H1 (cell line): ENCODE measurements around the gene TTC28. TPM values are rescaled to one million over a fixed set of nuclear protein-coding genes. Genes with fewer than 3 reads are reported as not detected.

ENCODE experiments used
- CTCF ChIA-PET: fragments of 300-600 bp; sonication (Branson Sonifier 250); formaldehyde crosslinking; loops from one replicate; lab custom pipeline; 2021; ENCODE audit not compliant: partially characterized antibody; lab: Charles Lee
- POLR2A ChIA-PET: fragments of 300-600 bp; sonication (Branson Sonifier 250); formaldehyde crosslinking; loops from one replicate; lab custom pipeline; 2021; ENCODE audit warnings: inconsistent platforms; ENCODE audit not compliant: partially characterized antibody; lab: Charles Lee
- DNase-seq, 2 experiments: peaks; one replicate each; pipeline versions ENCODE4 v3.0.0 to v3.0.0-alpha.2; 2010 to 2022; ENCODE audit warnings: low spot score in 2 of 2, low read depth in 1 of 2, mixed read lengths in 1 of 2
- FAIRE-seq: peaks from 2 replicates; lab custom pipeline; 2011; peaks lifted over from hg19 to GRCh38; lab: Jason Lieb, UNC
- H2AFZ ChIP-seq: 2 replicates; pipeline ENCODE4 v1.8.1; 2012; ENCODE audit warnings: low read length, inconsistent platforms
- H2AK5ac ChIP-seq: 2 replicates; pipeline ENCODE4 v1.6.1; 2013; ENCODE audit warnings: low read depth, low read length
- H2BK120ac ChIP-seq: replicated peaks from 2 replicates; pipeline ENCODE3; 2013; ENCODE audit warnings: low read depth, low read length, inconsistent platforms
- H2BK12ac ChIP-seq: 2 replicates; pipeline ENCODE4 v1.6.1; 2013; ENCODE audit warnings: low read depth, low read length
- H2BK15ac ChIP-seq: 2 replicates; pipeline ENCODE4 v1.6.1; 2013; ENCODE audit warnings: low read length
- H2BK20ac ChIP-seq: 2 replicates; pipeline ENCODE4 v1.6.1; 2013; ENCODE audit warnings: low read length
- H2BK5ac ChIP-seq: 2 replicates; pipeline ENCODE4 v1.6.1; 2013; ENCODE audit warnings: low read depth, low read length
- H3K14ac ChIP-seq: 2 replicates; pipeline ENCODE4 v1.6.1; 2013; ENCODE audit warnings: inconsistent platforms; ENCODE audit not compliant: insufficient read length
- H3K18ac ChIP-seq: 2 replicates; pipeline ENCODE4 v1.6.1; 2013; ENCODE audit warnings: low read length; ENCODE audit errors: extremely low read depth
- H3K23ac ChIP-seq: 2 replicates; pipeline ENCODE4 v1.6.1; 2013; ENCODE audit warnings: inconsistent platforms; ENCODE audit not compliant: insufficient read length
- H3K23me2 ChIP-seq: 2 replicates; pipeline ENCODE4 v1.6.1; 2013; ENCODE audit warnings: low read depth, low read length
- H3K27ac ChIP-seq: 2 replicates; pipeline ENCODE4 v1.6.1; 2011; ENCODE audit warnings: low read depth, low read length, inconsistent platforms
- H3K27me3 ChIP-seq, 4 experiments: replicated peaks in 1 of 4; 1 replicate in 1 of 4; 2 replicates in 3 of 4; pipeline versions ENCODE4 v1.6.1 to v1.8.1; 2011 to 2013; ENCODE audit warnings: low read length in 3 of 4, mild to moderate bottlenecking in 3 of 4, inconsistent platforms in 2 of 4, mixed read lengths in 2 of 4, moderate library complexity in 1 of 4; ENCODE audit not compliant: control insufficient read depth in 3 of 4, insufficient read depth in 3 of 4; ENCODE audit errors: extremely low read depth in 1 of 4
- H3K36me3 ChIP-seq, 4 experiments: 2 replicates each; pipeline versions ENCODE4 v1.6.1 to v1.8.1; 2011 to 2013; ENCODE audit warnings: mild to moderate bottlenecking in 4 of 4, low read length in 3 of 4, moderate library complexity in 2 of 4, control low read depth in 1 of 4, inconsistent platforms in 1 of 4; ENCODE audit not compliant: insufficient read depth in 4 of 4, control insufficient read depth in 2 of 4
- H3K4ac ChIP-seq: replicated peaks from 2 replicates; pipeline ENCODE3; 2013; ENCODE audit warnings: low read length, low read depth, mixed read lengths, inconsistent platforms; ENCODE audit not compliant: insufficient read length
- H3K4me1 ChIP-seq, 4 experiments: replicated peaks in 1 of 4; 1 replicate in 1 of 4; 2 replicates in 3 of 4; pipeline versions ENCODE4 v1.6.1 to v1.8.1; 2011 to 2013; ENCODE audit warnings: low read length in 3 of 4, inconsistent platforms in 2 of 4, mixed read lengths in 1 of 4; ENCODE audit not compliant: insufficient read depth in 4 of 4, control insufficient read depth in 3 of 4
- H3K4me2 ChIP-seq, 2 experiments: 2 replicates each; pipeline versions ENCODE4 v1.6.1 to v1.8.1; 2011 to 2013; ENCODE audit warnings: low read depth in 2 of 2, low read length in 2 of 2, control low read depth in 1 of 2, inconsistent platforms in 1 of 2, mild to moderate bottlenecking in 1 of 2; ENCODE audit not compliant: insufficient read depth in 1 of 2
- H3K4me3 ChIP-seq, 4 experiments: fragments of 200-600, 300-600 bp in 1 of 4; sonication (generic), shearing (Covaris generic), sonication (Bioruptor Twin) in 1 of 4; 2 replicates each; pipeline versions ENCODE4 v1.5.1 to v1.8.1; 2011 to 2016; ENCODE audit warnings: low read length in 4 of 4, low read depth in 3 of 4, control low read depth in 2 of 4, inconsistent platforms in 2 of 4, mild to moderate bottlenecking in 2 of 4, mixed read lengths in 1 of 4, moderate library complexity in 1 of 4; ENCODE audit not compliant: insufficient read depth in 2 of 4; ENCODE audit errors: extremely low read depth in 1 of 4
- H3K56ac ChIP-seq: replicated peaks from 2 replicates; pipeline ENCODE3; 2013; ENCODE audit warnings: low read depth, mild to moderate bottlenecking, mixed read lengths, low read length, inconsistent platforms; ENCODE audit not compliant: insufficient read length
- H3K79me1 ChIP-seq: 2 replicates; pipeline ENCODE4 v1.6.1; 2013; ENCODE audit warnings: low read depth, low read length, control low read depth
- H3K79me2 ChIP-seq, 2 experiments: 2 replicates each; pipeline versions ENCODE4 v1.6.1 to v1.8.1; 2012 to 2013; ENCODE audit warnings: low read length in 2 of 2, mild to moderate bottlenecking in 2 of 2, inconsistent platforms in 1 of 2; ENCODE audit not compliant: insufficient read depth in 2 of 2, control insufficient read depth in 1 of 2
- H3K9ac ChIP-seq, 4 experiments: replicated peaks in 1 of 4; 1 replicate in 1 of 4; 2 replicates in 3 of 4; pipeline versions ENCODE4 v1.6.1 to v1.8.1; 2011 to 2013; ENCODE audit warnings: low read depth in 3 of 4, low read length in 3 of 4, control low read depth in 2 of 4, mild to moderate bottlenecking in 2 of 4, moderate library complexity in 2 of 4, inconsistent platforms in 1 of 4; ENCODE audit errors: extremely low read depth in 1 of 4
- H3K9me3 ChIP-seq, 2 experiments: 2 replicates each; pipeline versions ENCODE4 v1.6.1 to v1.8.1; 2012 to 2013; ENCODE audit warnings: mild to moderate bottlenecking in 2 of 2, moderate library complexity in 2 of 2, control low read depth in 1 of 2, inconsistent platforms in 1 of 2, low read depth in 1 of 2, low read length in 1 of 2, mixed read lengths in 1 of 2; ENCODE audit not compliant: insufficient read depth in 2 of 2
- H4K20me1 ChIP-seq, 2 experiments: replicated peaks in 1 of 2; 2 replicates each; pipeline versions ENCODE3 to v1.8.1; 2011 to 2013; ENCODE audit warnings: inconsistent platforms in 2 of 2, low read length in 2 of 2, mild to moderate bottlenecking in 1 of 2; ENCODE audit not compliant: insufficient read depth in 2 of 2, control insufficient read depth in 1 of 2
- H4K5ac ChIP-seq: 2 replicates; pipeline ENCODE4 v1.6.1; 2013; ENCODE audit warnings: low read length, low read depth, mixed read lengths, inconsistent platforms; ENCODE audit not compliant: insufficient read length
- H4K8ac ChIP-seq: 2 replicates; pipeline ENCODE4 v1.8.0; 2013; ENCODE audit warnings: mild to moderate bottlenecking, moderate library complexity, low read length, inconsistent platforms; ENCODE audit not compliant: insufficient read depth; ENCODE audit errors: extremely low read depth
- H4K91ac ChIP-seq: replicated peaks from 2 replicates; pipeline ENCODE3; 2013; ENCODE audit warnings: low read length, mixed read lengths, inconsistent platforms; ENCODE audit not compliant: insufficient read length
- ASH2L ChIP-seq: fragments of 200-600, 300-600 bp; sonication (generic); IDR thresholded peaks from one replicate; pipeline ENCODE4 v1.7.1; 2017; ENCODE audit warnings: low read length
- BACH1 ChIP-seq: IDR thresholded peaks from 2 replicates; pipeline ENCODE4 v1.6.1; 2012; ENCODE audit warnings: low read length, improper control_type of control experiment
- CBX8 ChIP-seq: fragments of 300-800, 300-1000 bp; sonication (generic); IDR thresholded peaks from 2 replicates; pipeline ENCODE4 v1.7.1; 2016; ENCODE audit warnings: low read depth, low read length, borderline replicate concordance
- CHD2 ChIP-seq: IDR thresholded peaks from 2 replicates; pipeline ENCODE4 v1.6.1; 2012; ENCODE audit warnings: low read length, improper control_type of control experiment
- CTBP2 ChIP-seq: IDR thresholded peaks from 2 replicates; pipeline ENCODE4 v1.7.0; 2011; ENCODE audit warnings: borderline replicate concordance, mild to moderate bottlenecking, moderate library complexity, mixed read lengths, low read length; ENCODE audit not compliant: insufficient read depth, insufficient read length
- FOSL1 ChIP-seq: IDR thresholded peaks from 2 replicates; pipeline ENCODE4 v1.6.1; 2011; ENCODE audit warnings: mild to moderate bottlenecking, low read depth, low read length, moderate library complexity; ENCODE audit not compliant: insufficient read depth
- NRF1 ChIP-seq: IDR thresholded peaks from 2 replicates; pipeline ENCODE4 v1.6.1; 2011; ENCODE audit warnings: mild to moderate bottlenecking, low read depth, low read length, improper control_type of control experiment
- POLR2AphosphoS5 ChIP-seq: IDR thresholded peaks from 2 replicates; pipeline ENCODE4 v1.6.1; 2011; ENCODE audit warnings: low read depth, low read length
- RFX5 ChIP-seq: IDR thresholded peaks from 2 replicates; pipeline ENCODE4 v1.6.1; 2011; ENCODE audit warnings: low read depth, low read length, improper control_type of control experiment, borderline replicate concordance
- SP4 ChIP-seq: IDR thresholded peaks from 2 replicates; pipeline ENCODE4 v1.6.1; 2012; ENCODE audit warnings: low read length, inconsistent platforms
- SUZ12 ChIP-seq: fragments of 200-600 bp; sonication (generic); IDR thresholded peaks from 2 replicates; pipeline ENCODE4 v1.6.1; 2012; ENCODE audit warnings: mild to moderate bottlenecking, inconsistent platforms, low read length, moderate library complexity, mixed read lengths
- WGBS, 2 experiments: shearing (Covaris generic) in 1 of 2; methylation state at CpG; one replicate each; pipeline versions ENCODE4 v1.1.6 to v1.1.7; 2013 to 2015; ENCODE audit warnings: low lambda C conversion rate in 2 of 2, mixed read lengths in 2 of 2, inconsistent platforms in 1 of 2, low coverage in 1 of 2, missing lambda C conversion rate in 1 of 2; ENCODE audit not compliant: insufficient replicate concordance in 2 of 2, insufficient coverage in 1 of 2, insufficient read length in 1 of 2; ENCODE audit errors: extremely low coverage in 1 of 2, missing lambda C conversion rate in 1 of 2; 5-methylcytosine and 5-hydroxymethylcytosine counted together
- polyA plus RNA-seq, 7 experiments: library from polyadenylated mRNA; depleted of rRNA in 3 of 7; stranded (reverse) in 5 of 7; unstranded in 2 of 7; fragments of >200 nt in 5 of 7; fragments of 200-250 nt in 2 of 7; gene quantifications; 1 replicate in 5 of 7; 2 replicates in 1 of 7; 4 replicates in 1 of 7; pipeline versions ENCODE4 v1.2.1 to v1.2.3, GENCODE V29; 2011 to 2013; ENCODE audit warnings: missing spikeins in 2 of 7, mixed read lengths in 2 of 7
- total RNA-seq: library from RNA; stranded (reverse); fragmentation: NEBNext Ultra II Directional; extraction: Animal tissue kit (Norgen Biotek cat#: 25700); gene quantifications from 2 replicates; pipeline ENCODE4 v1.2.1, GENCODE V29; 2021
- TF ChIP-seq, protein P1 (sequence below): IDR thresholded peaks from 2 replicates; pipeline ENCODE4 v1.6.1; 2012; ENCODE audit warnings: low read length, inconsistent platforms
- TF ChIP-seq, protein P2 (sequence below): IDR thresholded peaks from 2 replicates; pipeline ENCODE4 v1.6.1; 2011; ENCODE audit warnings: low read length, improper control_type of control experiment

Gene TTC28
- total and polyA plus RNA-seq, 2 of the 8 experiments (the other 6 are each of a cell fraction or from before 2014, with no cell fraction given), result 2.6 to 12.6 TPM

DNA sequence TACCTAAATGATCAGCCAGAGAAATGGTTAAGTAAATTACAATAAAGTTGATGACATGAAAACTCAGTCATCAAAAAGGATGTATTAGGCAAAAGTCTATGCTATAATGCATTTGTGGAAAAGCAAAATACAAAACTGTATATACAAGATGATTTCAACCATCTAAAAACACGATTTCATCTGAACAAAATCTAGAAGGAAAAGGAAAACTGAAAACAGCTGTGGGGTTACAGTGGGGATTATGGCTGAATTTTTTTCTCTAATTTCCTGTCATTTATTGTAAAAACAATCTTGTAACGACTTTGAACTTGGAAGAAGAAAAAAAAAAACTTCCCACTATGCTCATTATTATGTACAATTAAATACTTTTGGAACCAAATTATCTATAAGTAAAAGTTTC lies 31.7 kb upstream of the TTC28 start:
- H2BK20ac ChIP-seq, result no peak overlapping the region
- no peak overlapping the region for H2BK12ac ChIP-seq
- H3K9ac ChIP-seq, result no peak overlapping the region
- no peak overlapping the region for H2BK15ac ChIP-seq
- H3K27ac ChIP-seq, result no peak overlapping the region
- H3K4me1 ChIP-seq, result no peaks in the 10 kb centered on the region
- no peaks in the 10 kb centered on the region for H3K79me1 ChIP-seq
- ChIA-PET CTCF (no interaction called here), POLR2A (no interaction called here)
- no peak overlapping the region for H3K56ac ChIP-seq
- H3K27me3 ChIP-seq, result no peaks in the 10 kb centered on the region
- H4K8ac ChIP-seq, result no peak overlapping the region
- no peak overlapping the region for H4K5ac ChIP-seq
- no peak overlapping the region for H2BK120ac ChIP-seq
- no peak overlapping the region for H3K23ac ChIP-seq
- 98% methylated on average over 2 of the region's 2 CpGs; no CpG with 5 or more reads in 1 of the 2 experiments for WGBS, 2 experiments
- H4K91ac ChIP-seq, result no peak overlapping the region
- H2AK5ac ChIP-seq, result no peak overlapping the region
- no peaks in the 10 kb centered on the region for H3K79me2 ChIP-seq
- H3K4me2 ChIP-seq, result no peak overlapping the region
- DNase-seq, result no peak
- no peak overlapping the region for H3K14ac ChIP-seq
- peaks cover 0 to 45% (median 20%) of the 10 kb centered on the region in 4 experiments; a peak in 7 of 8 replicates for H3K36me3 ChIP-seq
- FAIRE-seq, result no peak
- no peak overlapping the region for H2AFZ ChIP-seq
- H3K4me3 ChIP-seq, result no peak overlapping the region
- no peak overlapping the region for H3K4ac ChIP-seq
- H3K23me2 ChIP-seq, result no peaks in the 10 kb centered on the region
- H3K9me3 ChIP-seq, result no peaks in the 10 kb centered on the region
- no peak overlapping the region for H2BK5ac ChIP-seq
- no peaks in the 10 kb centered on the region for H4K20me1 ChIP-seq
- no peak overlapping the region for H3K18ac ChIP-seq
- TF ChIP-seq CHD2 (no peak), SUZ12 (no peak), POLR2AphosphoS5 (no peak), RFX5 (no peak), CBX8 (no peak), ASH2L (no peak), NRF1 (no peak), SP4 (no peak), BACH1 (no peak), CTBP2 (no peak), FOSL1 (no peak)
- TF ChIP-seq, protein P1, sequence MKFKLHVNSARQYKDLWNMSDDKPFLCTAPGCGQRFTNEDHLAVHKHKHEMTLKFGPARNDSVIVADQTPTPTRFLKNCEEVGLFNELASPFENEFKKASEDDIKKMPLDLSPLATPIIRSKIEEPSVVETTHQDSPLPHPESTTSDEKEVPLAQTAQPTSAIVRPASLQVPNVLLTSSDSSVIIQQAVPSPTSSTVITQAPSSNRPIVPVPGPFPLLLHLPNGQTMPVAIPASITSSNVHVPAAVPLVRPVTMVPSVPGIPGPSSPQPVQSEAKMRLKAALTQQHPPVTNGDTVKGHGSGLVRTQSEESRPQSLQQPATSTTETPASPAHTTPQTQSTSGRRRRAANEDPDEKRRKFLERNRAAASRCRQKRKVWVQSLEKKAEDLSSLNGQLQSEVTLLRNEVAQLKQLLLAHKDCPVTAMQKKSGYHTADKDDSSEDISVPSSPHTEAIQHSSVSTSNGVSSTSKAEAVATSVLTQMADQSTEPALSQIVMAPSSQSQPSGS, result no peak
- TF ChIP-seq, protein P2, sequence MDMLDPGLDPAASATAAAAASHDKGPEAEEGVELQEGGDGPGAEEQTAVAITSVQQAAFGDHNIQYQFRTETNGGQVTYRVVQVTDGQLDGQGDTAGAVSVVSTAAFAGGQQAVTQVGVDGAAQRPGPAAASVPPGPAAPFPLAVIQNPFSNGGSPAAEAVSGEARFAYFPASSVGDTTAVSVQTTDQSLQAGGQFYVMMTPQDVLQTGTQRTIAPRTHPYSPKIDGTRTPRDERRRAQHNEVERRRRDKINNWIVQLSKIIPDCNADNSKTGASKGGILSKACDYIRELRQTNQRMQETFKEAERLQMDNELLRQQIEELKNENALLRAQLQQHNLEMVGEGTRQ, result no peak
